ENCODE results near the gene PJA2.
"Not testable (repeated sequence)": the region's sequence is repeated elsewhere in the genome, so short reads cannot be mapped to it uniquely, and the experiment has no call there.

The PJA2 gene, protein sequence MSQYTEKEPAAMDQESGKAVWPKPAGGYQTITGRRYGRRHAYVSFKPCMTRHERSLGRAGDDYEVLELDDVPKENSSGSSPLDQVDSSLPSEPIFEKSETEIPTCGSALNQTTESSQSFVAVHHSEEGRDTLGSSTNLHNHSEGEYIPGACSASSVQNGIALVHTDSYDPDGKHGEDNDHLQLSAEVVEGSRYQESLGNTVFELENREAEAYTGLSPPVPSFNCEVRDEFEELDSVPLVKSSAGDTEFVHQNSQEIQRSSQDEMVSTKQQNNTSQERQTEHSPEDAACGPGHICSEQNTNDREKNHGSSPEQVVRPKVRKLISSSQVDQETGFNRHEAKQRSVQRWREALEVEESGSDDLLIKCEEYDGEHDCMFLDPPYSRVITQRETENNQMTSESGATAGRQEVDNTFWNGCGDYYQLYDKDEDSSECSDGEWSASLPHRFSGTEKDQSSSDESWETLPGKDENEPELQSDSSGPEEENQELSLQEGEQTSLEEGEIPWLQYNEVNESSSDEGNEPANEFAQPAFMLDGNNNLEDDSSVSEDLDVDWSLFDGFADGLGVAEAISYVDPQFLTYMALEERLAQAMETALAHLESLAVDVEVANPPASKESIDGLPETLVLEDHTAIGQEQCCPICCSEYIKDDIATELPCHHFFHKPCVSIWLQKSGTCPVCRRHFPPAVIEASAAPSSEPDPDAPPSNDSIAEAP

DNA sequence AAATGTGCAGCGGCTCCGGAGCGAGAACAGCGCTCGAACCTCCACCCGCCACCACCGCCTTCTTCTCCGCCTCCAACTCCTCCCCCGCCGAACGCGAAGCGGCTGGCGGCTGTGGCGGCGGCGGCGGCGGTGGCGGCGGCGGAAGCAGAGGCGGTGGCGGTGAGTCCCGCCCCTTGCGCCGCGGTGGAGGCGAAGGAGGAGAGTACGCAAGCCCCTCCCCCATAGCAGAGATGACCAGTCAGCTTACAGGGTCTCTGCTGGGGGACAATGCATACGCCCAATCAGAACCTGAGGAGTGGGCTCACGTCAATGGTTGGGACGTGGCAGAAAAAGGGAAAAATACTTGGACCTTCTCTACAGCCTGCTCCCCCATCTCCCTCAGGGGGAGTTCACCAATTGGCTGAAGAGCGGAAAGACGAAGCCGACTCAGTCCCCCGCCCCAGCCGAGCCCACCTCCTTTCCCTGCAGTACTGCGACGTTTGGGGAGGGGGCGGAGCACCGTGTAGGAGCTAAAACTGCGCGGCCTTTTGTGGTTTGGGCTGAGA, at the start of gene PJA2:
Gene PJA2, minus strand, starts transcription at position 131 of the 545 bp plus-strand sequence. CDS start 26,541 bp downstream, outside the sequence.
- peak; percentile 95 to 98 for DNase-seq

DNA sequence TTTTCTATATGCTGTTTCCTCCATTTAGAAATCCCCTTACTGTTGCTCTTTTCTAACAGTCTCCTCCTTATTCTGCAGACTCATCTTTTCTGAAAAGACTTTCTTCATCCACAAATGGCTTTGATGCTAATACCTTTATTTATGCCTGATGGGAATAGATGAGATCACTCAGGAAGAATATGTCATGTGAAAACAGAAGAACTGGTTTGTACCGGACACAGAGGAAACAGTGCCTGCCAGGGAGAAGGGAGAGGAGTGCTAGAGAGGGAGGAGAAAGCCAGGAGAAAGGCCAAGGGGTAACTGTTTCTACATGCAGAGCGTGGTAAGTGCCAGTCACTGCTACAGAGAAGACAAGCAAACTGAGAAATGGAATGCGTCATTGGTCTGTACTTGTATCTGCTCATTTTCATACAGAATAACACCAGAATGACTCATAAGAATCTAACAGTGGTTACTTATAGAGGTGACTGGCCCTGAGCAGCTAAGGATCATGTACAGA, 45.9 kb upstream of the PJA2 start:
- no peak for DNase-seq

- no peak for DNase-seq
Observed at GRCh38 chr5:109454731-109455505, 45.1 kb upstream of the PJA2 start.

DNA sequence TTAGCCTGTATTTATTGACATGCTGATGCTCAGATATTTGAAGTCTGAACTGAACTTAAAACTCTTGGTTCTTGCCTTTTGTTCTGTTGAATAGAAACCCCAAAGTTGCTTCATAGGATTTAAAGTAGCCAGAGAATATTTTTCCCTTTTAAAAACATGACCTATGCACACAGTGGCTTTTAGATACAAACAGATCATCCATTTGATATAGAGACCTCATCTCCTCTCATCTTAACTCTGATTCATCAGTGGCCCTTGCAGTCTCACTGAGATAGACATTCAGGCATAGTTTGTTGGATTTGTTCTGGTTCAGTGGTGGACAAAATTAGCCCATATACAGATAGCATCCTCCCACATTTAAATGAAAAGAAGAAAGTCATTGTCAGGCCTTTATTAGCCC, 43.5 kb upstream of the PJA2 start:
- no peak for DNase-seq

- DNase-seq = no peak
Observed at GRCh38 chr5:109452661-109453060, 42.9 kb upstream of the PJA2 start.

DNA sequence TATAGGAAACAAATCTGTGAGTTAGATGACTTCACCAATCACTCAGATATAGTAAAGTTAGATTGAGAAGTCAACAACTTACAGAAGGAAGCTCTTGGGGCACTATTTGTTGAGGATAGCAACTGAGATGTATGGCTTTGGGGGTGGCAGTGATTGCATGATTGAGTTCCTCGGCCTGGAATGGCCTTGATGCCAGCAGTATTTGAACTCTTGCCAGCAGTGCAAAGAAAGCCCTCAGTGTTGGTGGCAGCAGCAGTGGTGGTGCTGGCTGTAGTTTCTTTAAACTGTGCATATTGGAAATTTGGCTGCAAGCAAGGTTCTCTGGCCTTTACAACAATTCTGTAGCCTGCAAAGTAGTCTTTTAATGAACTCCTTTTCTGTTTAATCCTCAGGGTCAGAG, 41.4 kb upstream of the PJA2 start:
- DNase-seq = no peak

- no peak for DNase-seq
Observed at GRCh38 chr5:109450129-109450877, 40.5 kb upstream of the PJA2 start.

DNA sequence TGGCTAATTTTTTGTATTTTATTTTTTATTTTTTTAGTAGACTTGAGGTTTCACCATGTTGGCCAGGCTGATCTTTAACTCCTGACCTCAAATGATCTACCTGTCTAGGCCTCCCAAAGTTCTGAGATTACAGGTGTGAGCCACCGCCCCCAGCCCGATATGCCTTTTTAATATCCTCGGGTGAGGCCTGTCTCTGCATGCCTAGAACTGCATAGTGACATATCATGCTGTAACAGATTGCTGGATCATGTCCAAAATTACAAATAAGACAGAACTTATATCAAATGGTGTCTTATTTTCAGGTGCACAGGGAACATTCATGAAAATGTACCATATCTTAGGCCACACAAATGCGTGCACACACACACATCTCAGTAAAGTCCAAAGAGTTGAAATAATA, 39.1 kb upstream of the PJA2 start:
- DNase-seq = no peak

GRCh38 chr5:109439590-109439989, 29.8 kb upstream of the PJA2 start:
- DNase-seq = no peak

DNA sequence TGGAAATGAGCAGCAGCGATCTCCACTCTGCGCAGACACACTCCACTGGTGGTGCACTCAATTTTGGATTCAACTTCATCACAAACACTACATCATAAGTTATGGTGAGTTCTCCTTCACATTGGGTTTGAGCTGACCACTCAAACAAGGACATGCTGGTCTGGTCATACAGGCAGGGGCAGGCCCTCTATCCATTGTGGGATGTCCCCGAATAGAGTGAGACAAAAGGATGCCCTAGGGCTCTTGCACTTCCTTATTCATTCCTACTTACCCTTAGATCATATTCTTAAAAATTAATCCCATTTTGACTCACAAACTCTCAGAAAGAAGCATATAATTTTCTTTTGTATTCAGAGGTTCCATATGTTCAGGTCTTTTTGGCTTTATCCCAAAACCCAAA, 16.3 kb upstream of the PJA2 start:
- no peak for DNase-seq

- DNase-seq = not testable (repeated sequence)
Observed at GRCh38 chr5:109425521-109425920, 15.7 kb upstream of the PJA2 start.

GRCh38 chr5:109421956-109422355, 12.2 kb upstream of the PJA2 start:
- DNase-seq = no peak

DNA sequence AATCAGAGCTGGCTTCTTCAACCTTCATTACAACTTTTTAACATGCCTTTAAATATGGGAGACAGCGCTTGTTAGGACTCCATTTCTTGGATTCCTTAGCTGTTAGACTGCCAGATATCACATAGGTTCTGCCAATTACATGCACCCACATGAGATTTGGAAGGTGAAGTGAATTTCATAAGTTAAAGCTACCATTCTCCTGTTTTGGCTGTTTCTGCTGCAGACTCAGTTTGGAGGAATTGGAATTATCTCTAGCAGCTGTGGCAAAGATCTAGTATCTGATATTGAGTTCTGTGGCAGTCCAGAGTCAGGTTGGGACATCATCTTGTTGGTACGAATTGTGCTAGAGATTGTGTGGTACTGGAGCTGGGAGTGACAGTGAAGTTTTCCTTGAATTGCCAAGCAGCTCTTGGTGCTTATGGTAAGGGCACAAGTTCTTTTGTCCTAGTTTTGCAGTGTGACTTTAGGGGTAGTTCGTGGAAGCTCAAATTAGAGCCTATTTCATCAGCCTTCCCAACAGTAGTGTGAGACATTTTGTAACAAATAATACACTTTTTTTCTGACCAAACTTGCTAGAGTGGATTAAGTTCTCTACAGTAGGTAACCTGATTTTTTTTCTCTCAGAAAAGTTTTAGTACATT, 9.1 kb upstream of the PJA2 start:
- no peak for DNase-seq

- DNase-seq = no peak
Observed at GRCh38 chr5:109416882-109417281, 7.1 kb upstream of the PJA2 start.

DNA sequence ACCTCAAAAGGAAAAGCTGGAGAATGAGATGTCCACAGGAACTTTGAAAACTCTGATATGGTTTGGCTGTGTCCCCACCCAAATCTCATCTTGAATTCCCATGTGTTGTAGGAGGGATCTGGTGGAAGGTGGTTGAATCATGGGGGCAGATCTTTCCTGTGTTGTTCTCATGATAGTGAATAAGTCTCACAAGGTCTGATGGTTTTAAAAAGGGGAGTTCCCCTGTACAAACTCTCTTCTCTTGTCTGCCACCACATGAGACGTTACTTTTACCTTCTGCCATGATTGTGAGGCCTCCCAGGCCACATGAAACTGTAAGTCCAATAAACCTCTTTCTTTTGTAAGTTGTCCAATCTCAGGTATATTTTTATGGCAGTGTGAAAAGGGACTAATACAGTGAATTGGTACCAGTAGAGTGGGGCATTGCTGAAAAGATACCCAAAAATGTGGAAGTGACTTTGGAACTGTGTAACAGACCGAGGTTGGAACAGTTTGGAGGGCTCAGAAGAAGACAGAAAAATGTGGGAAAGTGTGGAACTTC, 4.2 kb upstream of the PJA2 start:
- not testable (repeated sequence) for DNase-seq

GRCh38 chr5:109413458-109413857, 3.7 kb upstream of the PJA2 start:
- DNase-seq = peak; percentile 23 to 81

GRCh38 chr5:109412981-109413402, 3.2 kb upstream of the PJA2 start:
- peak in 1 of 2 experiments; percentile 51 for DNase-seq

GRCh38 chr5:109411627-109412026, 1.9 kb upstream of the PJA2 start:
- no peak for DNase-seq

GRCh38 chr5:109411149-109411514, 1.4 kb upstream of the PJA2 start:
- DNase-seq = no peak

- DNase-seq = peak in 1 of 2 experiments; percentile 23
Observed at GRCh38 chr5:109410389-109411148, 795 bp upstream of the PJA2 start.
